Sigmoid colon (tissue), 7 donors: ENCODE results near the gene TMEM40. TPM values are rescaled to one million over a fixed set of nuclear protein-coding genes. Genes with fewer than 3 reads are reported as not detected.

Source experiments
- DNase-seq: peaks from one replicate; pipeline ENCODE4 v3.0.0-alpha.2; 2019
- H3K27ac ChIP-seq, 4 donors: fragments of 200-600 bp; sonication (generic); one replicate each; pipeline ENCODE4 v1.5.1; 2016 to 2019; ENCODE audit warnings: mild to moderate bottlenecking in 1 of 4
- H3K27me3 ChIP-seq, 3 donors: fragments of 200-600 bp; sonication (generic); one replicate each; pipeline ENCODE4 v1.5.1; 2019; ENCODE audit warnings: mild to moderate bottlenecking in 1 of 3
- H3K36me3 ChIP-seq, 4 donors: fragments of 200-600 bp; sonication (generic); one replicate each; pipeline ENCODE4 v1.5.1; 2016 to 2019
- H3K4me1 ChIP-seq, 4 donors: fragments of 200-600 bp; sonication (generic); one replicate each; pipeline ENCODE4 v1.5.1; 2017 to 2019
- H3K4me3 ChIP-seq, 4 donors: fragments of 200-600 bp; sonication (generic); one replicate each; pipeline ENCODE4 v1.5.1; 2017 to 2019; ENCODE audit warnings: mild to moderate bottlenecking in 2 of 4, moderate library complexity in 1 of 4
- H3K9me3 ChIP-seq, 4 donors: fragments of 200-600 bp in 3 of 4; sonication (generic) in 3 of 4; one replicate each; pipeline versions ENCODE4 v1.5.1 to v1.6.1; 2013 to 2019
- CTCF ChIP-seq, 4 experiments: fragments of 450-650 bp in 3 of 4; fragments of 200-600 bp in 1 of 4; IDR thresholded peaks; one replicate each; pipeline ENCODE4 v1.5.1; 2016 to 2019; ENCODE audit warnings: antibody characterized with exemption in 4 of 4, mild to moderate bottlenecking in 3 of 4, moderate library complexity in 2 of 4
- EP300 ChIP-seq, 4 donors: sonication (generic); formaldehyde crosslinking; IDR thresholded peaks; one replicate each; pipeline ENCODE4 v1.6.1; 2017; ENCODE audit warnings: antibody characterized with exemption in 4 of 4
- POLR2A ChIP-seq, 2 donors: fragments of 450-650 bp; IDR thresholded peaks; one replicate each; pipeline ENCODE4 v1.6.1; 2016; ENCODE audit warnings: antibody characterized with exemption in 2 of 2, mild to moderate bottlenecking in 2 of 2, moderate library complexity in 2 of 2
- POLR2AphosphoS5 ChIP-seq, 4 donors: sonication (generic); formaldehyde crosslinking; IDR thresholded peaks; one replicate each; pipeline ENCODE4 v1.6.1; 2017; ENCODE audit warnings: antibody characterized with exemption in 4 of 4
- WGBS, 2 donors: extraction: QIAGEN DNeasy Blood & Tissue Kit; methylation state at CpG; one replicate each; pipeline ENCODE4 v1.1.7; 2013; 5-methylcytosine and 5-hydroxymethylcytosine counted together
- intact Hi-C: fragments of 100-400 bp; cut with DNase I; formaldehyde crosslinking; loops from one replicate; pipeline ENCODE4 v1.15.1; 2023
- polyA plus RNA-seq, 3 donors: library from polyadenylated mRNA; stranded (reverse); fragments of 200-250 nt; gene quantifications; one replicate each; pipeline ENCODE4 v1.2.3, GENCODE V29; 2013
- total RNA-seq, 4 donors: library from RNA; depleted of rRNA; stranded (reverse); fragments of >200 nt; gene quantifications; one replicate each; pipeline ENCODE4 v1.1.0, GENCODE V29; 2016
- donor health status: healthy with polysubstance abuse.
- donor health status: Bipolar disorder and iron deficiency.
- donor health status: healthy.

Gene TMEM40
- total and polyA plus RNA-seq, 7 donors = 0.10 to 0.60 TPM; not detected in 5

- Histone ChIP-seq H3K27me3 (no peaks in the 10 kb centered on the region), H3K4me3 (no peak overlapping the region), H3K36me3 (no peaks in the 10 kb centered on the region), H3K27ac (no peak overlapping the region), H3K9me3 (no peaks in the 10 kb centered on the region), H3K4me1 (no peaks in the 10 kb centered on the region)
- intact Hi-C loops = no loop called here
- no peak for DNase-seq
- 81 to 88% methylated on average over 1 of the region's 1 CpG for WGBS, 2 donors
- TF ChIP-seq POLR2A (IDR thresholded peaks at IDR 0.05) (no peak), POLR2AphosphoS5 (IDR thresholded peaks at IDR 0.05) (no peak), CTCF (IDR thresholded peaks at IDR 0.05) (no peak), EP300 (IDR thresholded peaks at IDR 0.05) (no peak)
Observed at GRCh38 chr3:12744326-12744725, 14.7 kb downstream of the TMEM40 start.

DNA sequence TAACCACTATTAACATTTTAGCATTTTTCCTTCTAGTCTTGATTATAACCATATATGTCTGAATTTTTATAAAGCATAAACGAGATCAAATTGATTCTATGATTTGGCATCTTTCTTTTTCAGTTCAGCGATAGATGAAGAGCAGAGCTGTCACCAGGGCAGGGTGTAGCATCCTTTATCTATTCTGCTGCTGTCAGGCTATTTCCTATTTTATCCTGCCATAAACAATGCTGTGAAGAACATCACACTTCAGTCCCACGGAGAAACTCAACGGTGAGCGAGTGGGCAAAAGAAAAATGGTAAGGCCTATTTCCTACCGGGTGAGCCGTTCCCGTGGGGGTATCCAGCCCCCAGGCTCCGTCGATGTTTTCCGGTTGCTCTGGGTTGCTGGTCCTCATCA lies 15.5 kb downstream of the TMEM40 start:
- 88% methylated on average over 11 of the region's 11 CpGs for WGBS, 2 donors
- Histone ChIP-seq H3K4me1 (no peaks in the 10 kb centered on the region), H3K27ac (no peak overlapping the region), H3K4me3 (no peak overlapping the region), H3K36me3 (no peaks in the 10 kb centered on the region), H3K9me3 (no peaks in the 10 kb centered on the region), H3K27me3 (no peaks in the 10 kb centered on the region)
- no peak for DNase-seq
- intact Hi-C loops = no loop called here
- TF ChIP-seq POLR2A (IDR thresholded peaks at IDR 0.05) = no peak
- no peak for TF ChIP-seq POLR2AphosphoS5 (IDR thresholded peaks at IDR 0.05)
- TF ChIP-seq EP300 (IDR thresholded peaks at IDR 0.05) = no peak

DNA sequence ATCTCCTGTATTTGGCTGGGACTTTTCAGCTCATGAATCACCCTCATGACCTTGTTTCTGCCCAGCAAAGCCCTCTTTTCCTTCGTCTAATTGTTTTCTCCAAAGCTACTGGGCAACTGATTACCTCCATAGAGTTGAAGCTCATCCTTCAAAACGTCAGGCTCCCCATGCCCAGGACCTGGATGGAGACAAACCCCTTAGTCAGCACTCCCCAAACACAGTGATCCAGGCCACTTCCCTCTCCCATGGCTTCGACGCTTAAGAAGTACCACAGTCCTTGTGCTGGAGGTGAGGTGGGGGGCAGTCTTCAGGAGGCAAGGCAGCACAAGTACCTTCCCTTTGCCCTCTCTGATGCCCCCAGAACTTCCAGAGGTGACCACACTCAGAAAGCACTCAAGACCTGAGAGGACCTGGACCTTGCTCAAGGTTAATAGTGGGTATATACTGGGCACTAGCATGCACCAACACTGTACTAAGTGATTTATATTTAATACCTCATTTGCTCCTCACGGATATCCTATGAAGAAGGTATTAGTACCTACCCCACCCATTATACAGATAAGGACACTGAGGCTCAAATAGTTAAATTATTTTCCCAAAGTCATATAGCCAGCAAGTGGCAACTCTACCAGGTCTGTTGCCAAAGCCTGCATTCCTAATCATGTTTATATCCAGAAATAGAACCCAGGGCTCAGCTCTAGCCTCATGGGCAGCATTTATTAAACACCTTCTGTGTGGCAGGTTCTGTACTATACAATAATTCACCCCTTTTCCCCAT lies 16.5 kb downstream of the TMEM40 start:
- WGBS, 2 donors = 78 to 82% methylated on average over 5 of the region's 5 CpGs
- H3K27ac ChIP-seq = no peak overlapping the region
- DNase-seq = no peak
- H3K27me3 ChIP-seq = no peaks in the 10 kb centered on the region
- no peaks in the 10 kb centered on the region for H3K36me3 ChIP-seq
- no peaks in the 10 kb centered on the region for H3K9me3 ChIP-seq
- intact Hi-C loops = no loop called here
- no peak for TF ChIP-seq POLR2A (IDR thresholded peaks at IDR 0.05)
- TF ChIP-seq EP300 (IDR thresholded peaks at IDR 0.05) = no peak
- TF ChIP-seq POLR2AphosphoS5 (IDR thresholded peaks at IDR 0.05) = no peak
- TF ChIP-seq CTCF (IDR thresholded peaks at IDR 0.05) = no peak
- no peak overlapping the region for H3K4me3 ChIP-seq
- no peaks in the 10 kb centered on the region for H3K4me1 ChIP-seq

DNA sequence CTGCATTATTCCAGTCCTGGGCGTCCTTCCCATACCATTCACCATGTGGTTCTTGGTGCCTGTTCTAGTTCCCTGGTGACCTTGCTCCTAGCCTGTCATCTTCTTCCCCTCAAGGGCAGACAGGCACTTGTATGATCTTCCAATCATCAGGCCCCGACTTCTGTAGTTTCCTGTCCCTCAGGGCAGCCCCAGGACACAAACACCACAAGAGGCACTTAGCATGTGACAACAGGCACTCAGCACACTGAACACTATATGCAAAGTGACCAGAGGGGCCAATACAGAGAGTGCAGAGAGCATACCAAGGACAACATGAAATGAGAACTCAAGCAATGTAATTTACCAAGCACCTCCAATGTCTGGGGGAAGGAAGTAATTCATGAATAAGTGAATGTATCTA lies 17.9 kb downstream of the TMEM40 start:
- WGBS, 2 donors = 79 to 86% methylated on average over 2 of the region's 2 CpGs
- no peaks in the 10 kb centered on the region for H3K4me1 ChIP-seq
- DNase-seq = no peak
- TF ChIP-seq POLR2AphosphoS5 (IDR thresholded peaks at IDR 0.05) = no peak
- no peak for TF ChIP-seq CTCF (IDR thresholded peaks at IDR 0.05)
- TF ChIP-seq POLR2A (IDR thresholded peaks at IDR 0.05) = no peak
- no peak for TF ChIP-seq EP300 (IDR thresholded peaks at IDR 0.05)
- H3K27me3 ChIP-seq = no peaks in the 10 kb centered on the region
- no peaks in the 10 kb centered on the region for H3K9me3 ChIP-seq
- intact Hi-C loops = no loop called here
- no peak overlapping the region for H3K27ac ChIP-seq
- no peaks in the 10 kb centered on the region for H3K36me3 ChIP-seq
- H3K4me3 ChIP-seq = no peak overlapping the region

- no peak for TF ChIP-seq EP300 (IDR thresholded peaks at IDR 0.05)
- TF ChIP-seq POLR2AphosphoS5 (IDR thresholded peaks at IDR 0.05) = no peak
- no peak for TF ChIP-seq CTCF (IDR thresholded peaks at IDR 0.05)
- no peak for TF ChIP-seq POLR2A (IDR thresholded peaks at IDR 0.05)
- no peaks in the 10 kb centered on the region for H3K36me3 ChIP-seq
- intact Hi-C loops = no loop called here
- H3K9me3 ChIP-seq = no peaks in the 10 kb centered on the region
- WGBS, 2 donors = 72 to 76% methylated on average over 6 of the region's 6 CpGs
- no peak overlapping the region for H3K27ac ChIP-seq
- H3K4me1 ChIP-seq = no peaks in the 10 kb centered on the region
- no peak for DNase-seq
- no peak overlapping the region for H3K4me3 ChIP-seq
- no peaks in the 10 kb centered on the region for H3K27me3 ChIP-seq
Observed at GRCh38 chr3:12737833-12738232, 21.2 kb downstream of the TMEM40 start.
